HCT116 (cell line): Measurements from ENCODE around the gene USP10.

Experiments used
- POLR2A ChIP-seq: IDR thresholded peaks from 2 replicates; pipeline ENCODE4 v1.7.0; 2011; ENCODE audit warnings: borderline replicate concordance; ENCODE audit not compliant: insufficient read depth, insufficient read length; ENCODE audit errors: extremely low read depth
- POLR2AphosphoS5 ChIP-seq: IDR thresholded peaks from 2 replicates; pipeline ENCODE4 v1.6.1; 2011; ENCODE audit warnings: mild to moderate bottlenecking, low read depth, low read length, moderate library complexity

DNA sequence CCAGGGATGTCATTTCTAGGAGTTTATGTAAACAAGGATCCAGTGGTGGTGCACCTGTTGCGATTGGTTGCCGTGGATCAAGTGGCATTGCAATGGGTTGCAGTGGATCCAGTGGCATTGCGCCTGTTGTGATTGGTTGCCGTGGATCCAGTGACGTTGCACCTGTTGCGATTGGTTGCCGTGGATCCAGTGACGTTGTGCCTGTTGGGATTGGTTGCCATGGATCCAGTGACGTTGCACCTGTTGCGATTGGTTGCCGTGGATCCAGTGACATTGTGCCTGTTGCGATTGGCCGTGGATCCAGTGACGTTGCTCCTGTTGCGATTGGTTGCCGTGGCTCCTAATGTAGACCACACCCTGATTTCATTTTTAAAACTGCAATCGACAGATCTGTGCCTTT is 63.8 kb downstream of the USP10 start:
- TF ChIP-seq POLR2AphosphoS5 (no peak), POLR2A (no peak)
